ENCODE data around the gene SMIM24.

The SMIM24 gene

DNA sequence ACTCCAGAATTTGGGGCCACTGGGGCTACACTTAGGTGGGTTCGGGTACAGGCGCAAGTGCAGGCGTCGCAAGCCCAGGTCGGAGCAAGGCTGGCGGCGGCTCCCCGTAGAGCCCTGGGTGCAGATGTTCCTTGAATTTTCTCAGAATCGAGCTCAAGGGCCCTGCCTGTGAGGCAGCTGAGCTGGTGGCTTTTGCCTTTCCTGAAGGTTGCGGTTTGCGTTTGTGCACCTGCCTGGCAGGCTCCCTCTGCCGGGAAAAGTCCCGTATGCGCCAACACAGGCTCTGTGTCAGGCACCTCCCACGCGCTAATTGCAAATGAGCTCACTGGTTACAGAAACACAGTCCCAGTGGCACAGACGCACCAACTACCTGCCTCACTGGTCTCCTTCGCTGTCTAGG, 14.2 kb upstream of the SMIM24 start:
- H3K36me3 ChIP-seq (replicated peaks; ENCODE audit: insufficient read depth, low read length): 0 out of 2 replicates have a peak, but pooled peaks cover 3% of the 10 kb centered on the region
- H3K79me2 ChIP-seq (ENCODE audit: low read length): peaks cover 32% of the 10 kb centered on the region
- DNase-seq: no peak
- no peak overlapping the region for H3K27ac ChIP-seq (ENCODE audit: low read length)
- no peak overlapping the region for H3K9ac ChIP-seq (ENCODE audit: low read length)
- H3F3A ChIP-seq (ENCODE audit: insufficient read depth, low read length): no peaks in the 10 kb centered on the region
- no peaks in the 10 kb centered on the region for H3K9me3 ChIP-seq (replicated peaks; ENCODE audit: insufficient read depth, low read length)
- H2AFZ ChIP-seq (ENCODE audit: low read length): no peak overlapping the region
- no peak overlapping the region for H3K4me3 ChIP-seq (ENCODE audit: low read length)
- H3K4me2 ChIP-seq (ENCODE audit: low read depth, low read length): no peak overlapping the region
- no peaks in the 10 kb centered on the region for H3K27me3 ChIP-seq (replicated peaks; ENCODE audit: insufficient read depth, low read length)
- H3K4me1 ChIP-seq (ENCODE audit: low read length): 0 out of 2 replicates have a peak, but pooled peaks cover 6% of the 10 kb centered on the region
- H4K20me1 ChIP-seq (ENCODE audit: insufficient read depth, low read length): no peaks in the 10 kb centered on the region; the same call in 1 of the 2 replicates
- TF ChIP-seq EZH2 (optimal IDR thresholded peaks at IDR 0.05; ENCODE audit: low read depth, low read length) (no peak), EZH2phosphoT487 (IDR thresholded peaks at IDR 0.05; ENCODE audit: low read length) (no peak)
- TF ChIP-seq, protein P1, sequence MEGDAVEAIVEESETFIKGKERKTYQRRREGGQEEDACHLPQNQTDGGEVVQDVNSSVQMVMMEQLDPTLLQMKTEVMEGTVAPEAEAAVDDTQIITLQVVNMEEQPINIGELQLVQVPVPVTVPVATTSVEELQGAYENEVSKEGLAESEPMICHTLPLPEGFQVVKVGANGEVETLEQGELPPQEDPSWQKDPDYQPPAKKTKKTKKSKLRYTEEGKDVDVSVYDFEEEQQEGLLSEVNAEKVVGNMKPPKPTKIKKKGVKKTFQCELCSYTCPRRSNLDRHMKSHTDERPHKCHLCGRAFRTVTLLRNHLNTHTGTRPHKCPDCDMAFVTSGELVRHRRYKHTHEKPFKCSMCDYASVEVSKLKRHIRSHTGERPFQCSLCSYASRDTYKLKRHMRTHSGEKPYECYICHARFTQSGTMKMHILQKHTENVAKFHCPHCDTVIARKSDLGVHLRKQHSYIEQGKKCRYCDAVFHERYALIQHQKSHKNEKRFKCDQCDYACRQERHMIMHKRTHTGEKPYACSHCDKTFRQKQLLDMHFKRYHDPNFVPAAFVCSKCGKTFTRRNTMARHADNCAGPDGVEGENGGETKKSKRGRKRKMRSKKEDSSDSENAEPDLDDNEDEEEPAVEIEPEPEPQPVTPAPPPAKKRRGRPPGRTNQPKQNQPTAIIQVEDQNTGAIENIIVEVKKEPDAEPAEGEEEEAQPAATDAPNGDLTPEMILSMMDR (IDR thresholded peaks at IDR 0.05; ENCODE audit: low read length): no peak
- H3K9me2 ChIP-seq (replicated peaks; ENCODE audit: insufficient read depth, low read length): no peaks in the 10 kb centered on the region

DNA sequence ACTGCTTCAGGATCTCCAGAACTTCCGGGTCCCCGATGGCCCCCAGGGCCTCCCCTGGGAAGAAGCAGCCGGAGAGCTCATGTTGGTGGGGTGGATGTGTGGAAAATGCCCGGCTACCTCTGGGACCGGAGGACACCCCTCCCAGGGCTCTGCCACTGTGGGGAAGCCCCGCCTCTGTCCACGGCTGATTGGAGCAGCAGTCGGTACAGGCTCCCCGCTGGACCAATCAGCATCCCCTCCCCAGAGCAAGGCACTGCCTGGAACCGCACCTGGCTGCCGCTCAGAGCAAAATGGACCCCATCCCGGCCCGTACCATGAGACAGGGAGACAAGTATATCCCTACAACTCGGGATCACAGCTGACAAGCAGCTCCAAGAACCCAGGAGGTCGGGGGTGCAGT, 13.7 kb upstream of the SMIM24 start:
- H2AFZ ChIP-seq (ENCODE audit: low read length): no peak overlapping the region

DNA sequence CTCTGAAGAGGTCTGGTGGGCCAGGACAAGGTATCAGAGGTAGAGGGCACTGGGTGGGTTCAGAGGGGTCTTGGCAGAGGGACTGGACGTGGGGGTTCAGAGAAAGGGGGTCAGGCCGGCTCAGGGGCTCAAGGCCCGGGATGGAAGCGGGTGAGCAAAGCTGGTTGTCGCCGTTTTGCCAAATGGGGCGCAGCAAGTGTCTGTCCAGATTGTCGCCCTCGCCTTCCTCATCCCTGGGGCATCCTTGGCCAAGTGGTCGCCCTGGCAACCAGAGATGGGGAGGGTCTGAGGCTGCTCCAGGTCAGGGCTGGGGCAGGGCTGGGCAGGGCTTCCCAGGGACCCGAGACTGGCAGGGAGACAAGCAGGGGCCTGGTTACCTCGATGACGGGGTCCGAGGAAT, 13.3 kb upstream of the SMIM24 start:
- Histone ChIP-seq H3K9ac (ENCODE audit: low read length) (no peak overlapping the region), H2AFZ (ENCODE audit: low read length) (no peak overlapping the region), H3K4me2 (ENCODE audit: low read depth, low read length) (no peak overlapping the region), H3K79me2 (ENCODE audit: low read length) (peaks cover 23% of the 10 kb centered on the region), H4K20me1 (ENCODE audit: insufficient read depth, low read length) (no peaks in the 10 kb centered on the region; the same call in 1 of the 2 replicates), H3K27me3 (replicated peaks; ENCODE audit: insufficient read depth, low read length) (no peaks in the 10 kb centered on the region), H3K4me3 (ENCODE audit: low read length) (no peak overlapping the region), H3F3A (ENCODE audit: insufficient read depth, low read length) (no peaks in the 10 kb centered on the region), H3K9me2 (replicated peaks; ENCODE audit: insufficient read depth, low read length) (no peaks in the 10 kb centered on the region), H3K36me3 (replicated peaks; ENCODE audit: insufficient read depth, low read length) (0 out of 2 replicates have a peak, but pooled peaks cover 3% of the 10 kb centered on the region), H3K4me1 (ENCODE audit: low read length) (no peaks in the 10 kb centered on the region), H3K27ac (ENCODE audit: low read length) (no peak overlapping the region), H3K9me3 (replicated peaks; ENCODE audit: insufficient read depth, low read length) (no peaks in the 10 kb centered on the region)
- no peak for TF ChIP-seq EZH2 (optimal IDR thresholded peaks at IDR 0.05; ENCODE audit: low read depth, low read length)
- no peak for DNase-seq

More for the DNA sequence above, 13.7 kb upstream of the SMIM24 start:
- Histone ChIP-seq H3K9me3 (replicated peaks; ENCODE audit: insufficient read depth, low read length) (no peaks in the 10 kb centered on the region), H3K36me3 (replicated peaks; ENCODE audit: insufficient read depth, low read length) (0 out of 2 replicates have a peak, but pooled peaks cover 3% of the 10 kb centered on the region), H3K4me3 (ENCODE audit: low read length) (no peak overlapping the region), H3K4me1 (ENCODE audit: low read length) (0 out of 2 replicates have a peak, but pooled peaks cover 2% of the 10 kb centered on the region), H3K27ac (ENCODE audit: low read length) (no peak overlapping the region), H3K9ac (ENCODE audit: low read length) (no peak overlapping the region), H3K79me2 (ENCODE audit: low read length) (peaks cover 27% of the 10 kb centered on the region), H3K27me3 (replicated peaks; ENCODE audit: insufficient read depth, low read length) (no peaks in the 10 kb centered on the region), H3K4me2 (ENCODE audit: low read depth, low read length) (no peak overlapping the region), H3K9me2 (replicated peaks; ENCODE audit: insufficient read depth, low read length) (no peaks in the 10 kb centered on the region), H4K20me1 (ENCODE audit: insufficient read depth, low read length) (no peaks in the 10 kb centered on the region; the same call in 1 of the 2 replicates), H3F3A (ENCODE audit: insufficient read depth, low read length) (no peaks in the 10 kb centered on the region)
- no peak for TF ChIP-seq EZH2phosphoT487 (IDR thresholded peaks at IDR 0.05; ENCODE audit: low read length)
- no peak for TF ChIP-seq EZH2 (optimal IDR thresholded peaks at IDR 0.05; ENCODE audit: low read depth, low read length)
- TF ChIP-seq, protein P1 (IDR thresholded peaks at IDR 0.05; ENCODE audit: low read length): no peak
- no peak for DNase-seq

DNA sequence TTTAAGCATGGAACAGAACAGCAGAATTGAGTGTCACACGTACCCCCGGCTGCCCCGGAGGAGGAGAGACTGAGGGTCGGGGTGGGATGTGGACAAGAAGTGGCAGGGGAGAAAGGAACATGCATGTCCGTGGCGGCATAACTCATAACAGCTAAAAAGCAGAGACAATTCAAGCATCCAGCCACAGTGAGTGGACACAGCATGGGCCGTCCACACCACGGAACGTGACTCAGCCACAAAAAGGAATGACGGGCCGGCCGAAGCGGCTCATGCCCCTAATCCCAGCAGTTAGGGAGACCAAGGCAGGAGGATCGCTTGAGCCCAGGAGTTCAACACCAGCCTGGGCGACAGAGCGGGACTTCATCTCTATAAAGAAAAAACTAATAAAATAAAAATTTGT, 12.6 kb upstream of the SMIM24 start:
- Histone ChIP-seq H2AFZ (ENCODE audit: low read length) (no peak overlapping the region), H3K4me1 (ENCODE audit: low read length) (no peaks in the 10 kb centered on the region), H3K79me2 (ENCODE audit: low read length) (peaks cover 16% of the 10 kb centered on the region), H3K27me3 (replicated peaks; ENCODE audit: insufficient read depth, low read length) (no peaks in the 10 kb centered on the region), H3K4me3 (ENCODE audit: low read length) (no peak overlapping the region), H3K4me2 (ENCODE audit: low read depth, low read length) (no peak overlapping the region), H3K9me3 (replicated peaks; ENCODE audit: insufficient read depth, low read length) (no peaks in the 10 kb centered on the region), H3K9ac (ENCODE audit: low read length) (no peak overlapping the region), H3F3A (ENCODE audit: insufficient read depth, low read length) (no peaks in the 10 kb centered on the region; the same call in 1 of the 2 replicates), H3K36me3 (replicated peaks; ENCODE audit: insufficient read depth, low read length) (0 out of 2 replicates have a peak, but pooled peaks cover 3% of the 10 kb centered on the region), H4K20me1 (ENCODE audit: insufficient read depth, low read length) (no peaks in the 10 kb centered on the region; the same call in 1 of the 2 replicates), H3K27ac (ENCODE audit: low read length) (no peak overlapping the region), H3K9me2 (replicated peaks; ENCODE audit: insufficient read depth, low read length) (no peaks in the 10 kb centered on the region)
- no peak for TF ChIP-seq EZH2phosphoT487 (IDR thresholded peaks at IDR 0.05; ENCODE audit: low read length)
- TF ChIP-seq, protein P1 (IDR thresholded peaks at IDR 0.05; ENCODE audit: low read length): no peak
- no peak for TF ChIP-seq EZH2 (optimal IDR thresholded peaks at IDR 0.05; ENCODE audit: low read depth, low read length)
- DNase-seq: no peak
